Measurements from ENCODE around the gene LRRN4. TPM values are rescaled to one million over a fixed set of nuclear protein-coding genes. Genes with fewer than 3 reads are reported as not detected.

Gene LRRN4
- total and polyA plus RNA-seq, 9 of the 15 experiments (the other 6 are each of a cell fraction or from before 2014, with no cell fraction given) = not detected

- TF ChIP-seq FOXK2 (conservative IDR thresholded peaks at IDR 0.05 in 1 of 2, IDR thresholded peaks at IDR 0.05 in 1 of 2; ENCODE audit: low read depth in 2 of 2) (no peak), CHD1 (IDR thresholded peaks at IDR 0.05; ENCODE audit: low read length) (peak; percentile 52), CEBPG (CRISPR knock-in tag; IDR thresholded peaks at IDR 0.05) (peak; percentile 23; the same call in 1 of the 2 replicates), CEBPG (tag; conservative IDR thresholded peaks at IDR 0.05 in 1 of 2, IDR thresholded peaks at IDR 0.05 in 1 of 2) (no peak), ZNF830 (CRISPR knock-in tag; IDR thresholded peaks at IDR 0.05) (no peak), CAMTA2 (CRISPR knock-in tag; conservative IDR thresholded peaks at IDR 0.05) (no peak), ZNF184 (CRISPR knock-in tag; IDR thresholded peaks at IDR 0.05) (no peak), SRSF1 (IDR thresholded peaks at IDR 0.05; ENCODE audit: low read depth, low read length) (no peak), ZBTB1 (CRISPR knock-in tag; IDR thresholded peaks at IDR 0.05; ENCODE audit: borderline replicate concordance, low read depth) (no peak), BRD9 (IDR thresholded peaks at IDR 0.05; ENCODE audit: low read depth, partially characterized antibody) (no peak), SMARCA4 (IDR thresholded peaks at IDR 0.05) (peak; percentile 15; the same call in 1 of the 2 replicates), RBM25 (IDR thresholded peaks at IDR 0.05; ENCODE audit: low read depth, low read length, severe bottlenecking) (no peak)
Observed at GRCh38 chr20:6007094-6007528, 46.7 kb downstream of the LRRN4 start (continued).

- Histone ChIP-seq H3K27me3 (ENCODE audit: control insufficient read depth in 2 of 2, insufficient read depth in 2 of 2, low read length in 2 of 2) (no peaks in the 10 kb centered on the region), H3K4me1 (replicated peaks in 1 of 2; ENCODE audit: control insufficient read depth in 2 of 2, insufficient read depth in 2 of 2, low read length in 2 of 2) (peaks cover under 1 to 10% of the 10 kb centered on the region in 2 experiments; a peak in 3 of 5 replicates), H3K27ac (ENCODE audit: extremely low read depth, low read depth, low read length) (peak overlapping the region; percentile 86), H3K4me2 (ENCODE audit: insufficient read depth, low read length) (peak overlapping the region; percentile 87), H3K9me3 (replicated peaks; ENCODE audit: control insufficient read depth, insufficient read depth, low read depth, low read length) (no peaks in the 10 kb centered on the region), H4K20me1 (replicated peaks; ENCODE audit: control insufficient read depth, insufficient read depth, low read length) (peaks cover 4% of the 10 kb centered on the region), H3K4me3 (peak overlapping the region; percentile 89), H3K9ac (ENCODE audit: insufficient read depth in 1 of 2, low read depth in 2 of 2, low read length in 2 of 2) (peak overlapping the region; percentile 84 to 96), H3K9me1 (ENCODE audit: control insufficient read depth, insufficient read depth, low read length) (no peaks in the 10 kb centered on the region), H2AFZ (ENCODE audit: low read depth, low read length) (peak overlapping the region; percentile 85; the same call in 1 of the 2 replicates), H3K79me2 (ENCODE audit: control insufficient read depth, insufficient read depth, low read length) (peaks cover 61% of the 10 kb centered on the region), H3K36me3 (ENCODE audit: control insufficient read depth, insufficient read depth, low read length) (peaks cover 27% of the 10 kb centered on the region; the same call in 2 of the 3 replicates)
- in situ Hi-C loops (cut with MboI) = no loop called here
- intact Hi-C loops (cut with micrococcal nuclease) = no loop called here
- FAIRE-seq (no peak), DNase-seq (ENCODE audit: extremely low read depth in 1 of 4, low spot score in 3 of 4) (no peak), ATAC-seq (peak; percentile 4)
- CTCF ChIA-PET (ENCODE audit: low intra/inter-chr PET ratio) = no interaction called here
- no TSS peak for BruUV-seq (replicated peaks)
- WGBS (ENCODE audit: insufficient coverage, low coverage, missing lambda C conversion rate) = 0% methylated on average over 10 of the region's 10 CpGs
- POLR2A ChIA-PET = interaction anchor here (1.1 to 1.6 kb wide), 3 partner anchors 9 to 475 kb away, joined by 3 to 5 read pairs (median 4); no protein-coding TSS in a partner anchor
- TF ChIP-seq BDP1 (IDR thresholded peaks at IDR 0.05; ENCODE audit: insufficient read depth, insufficient read length) (no peak), SMARCE1 (IDR thresholded peaks at IDR 0.05) (no peak), DLX4 (CRISPR knock-in tag; IDR thresholded peaks at IDR 0.05) (no peak), TFE3 (CRISPR knock-in tag; IDR thresholded peaks at IDR 0.05) (no peak), ZFP91 (CRISPR knock-in tag; IDR thresholded peaks at IDR 0.05) (no peak)
Observed at GRCh38 chr20:6006603-6006949, 47.3 kb downstream of the LRRN4 start.
